Thyroid gland (tissue), 4 donors: ENCODE data around the gene BCL2. TPM values are rescaled to one million over a fixed set of nuclear protein-coding genes. Genes with fewer than 3 reads are reported as not detected.

Experiments used
- DNase-seq, 2 donors: peaks; one replicate each; pipeline ENCODE4 v3.0.0-alpha.2; 2019
- H3K27ac ChIP-seq, 3 donors: fragments of 200-600 bp; sonication (generic); 1 replicate in 2 of 3; 2 replicates in 1 of 3; pipeline ENCODE4 v1.5.1; 2016 to 2019; ENCODE audit warnings: mild to moderate bottlenecking in 1 of 3, moderate library complexity in 1 of 3
- H3K27me3 ChIP-seq: fragments of 200-600 bp; sonication (generic); one replicate; pipeline ENCODE4 v1.5.1; 2019
- H3K36me3 ChIP-seq, 2 donors: fragments of 200-600 bp; sonication (generic); one replicate each; pipeline ENCODE4 v1.5.1; 2016 to 2019
- H3K4me1 ChIP-seq, 2 donors: fragments of 200-600 bp; sonication (generic); one replicate each; pipeline ENCODE4 v1.5.1; 2017 to 2019
- H3K4me3 ChIP-seq, 3 donors: fragments of 200-600 bp; sonication (generic); replicated peaks in 1 of 3; 1 replicate in 2 of 3; 2 replicates in 1 of 3; pipeline ENCODE4 v1.5.1; 2016; ENCODE audit warnings: mild to moderate bottlenecking in 1 of 3
- H3K9me3 ChIP-seq: fragments of 200-600 bp; sonication (generic); one replicate; pipeline ENCODE4 v1.5.1; 2017
- CTCF ChIP-seq, 6 experiments: fragments of 200-600 bp in 3 of 6; fragments of 450-650 bp in 3 of 6; sonication (generic) in 3 of 6; IDR thresholded peaks; one replicate each; pipeline ENCODE4 v1.5.1; 2016 to 2019; ENCODE audit warnings: antibody characterized with exemption in 6 of 6, mild to moderate bottlenecking in 2 of 6, inconsistent platforms in 1 of 6, moderate library complexity in 1 of 6
- POLR2A ChIP-seq, 2 donors: fragments of 450-650 bp; IDR thresholded peaks; one replicate each; pipeline ENCODE4 v1.6.1; 2017; ENCODE audit warnings: antibody characterized with exemption in 2 of 2, mild to moderate bottlenecking in 2 of 2, moderate library complexity in 1 of 2
- WGBS, 2 donors: methylation state at CpG; one replicate each; pipeline ENCODE4 v1.1.5; 2017; 5-methylcytosine and 5-hydroxymethylcytosine counted together
- intact Hi-C: fragments of 100-400 bp; cut with DNase I; formaldehyde crosslinking; loops from one replicate; pipeline ENCODE4 v1.15.1; 2023
- total RNA-seq, 4 donors: library from RNA; depleted of rRNA; stranded (reverse); fragments of >200 nt; gene quantifications; one replicate each; pipeline ENCODE4 v1.2.3, GENCODE V29; 2016

The BCL2 gene
- total RNA-seq, 4 donors from 2014 or later = 108 to 163 (median 115) TPM

- WGBS, 2 donors = 93% methylated on average over 9 of the region's 9 CpGs
- DNase-seq = no peak
- Histone ChIP-seq H3K27ac (no peak overlapping the region), H3K4me3 (no peak overlapping the region), H3K9me3 (no peaks in the 10 kb centered on the region), H3K36me3 (peaks cover 0 to 5% of the 10 kb centered on the region in 2 donors), H3K27me3 (no peaks in the 10 kb centered on the region), H3K4me1 (peaks cover 20 to 25% of the 10 kb centered on the region in 2 donors)
- intact Hi-C loops = loop anchor here (10.0 kb wide), 1 partner anchor 306 kb away; no protein-coding TSS in a partner anchor
- TF ChIP-seq POLR2A (IDR thresholded peaks at IDR 0.05) (no peak), CTCF (IDR thresholded peaks at IDR 0.05) (no peak)
Measured at GRCh38 chr18:63128237-63128974, 191.2 kb downstream of the BCL2 start.

DNA sequence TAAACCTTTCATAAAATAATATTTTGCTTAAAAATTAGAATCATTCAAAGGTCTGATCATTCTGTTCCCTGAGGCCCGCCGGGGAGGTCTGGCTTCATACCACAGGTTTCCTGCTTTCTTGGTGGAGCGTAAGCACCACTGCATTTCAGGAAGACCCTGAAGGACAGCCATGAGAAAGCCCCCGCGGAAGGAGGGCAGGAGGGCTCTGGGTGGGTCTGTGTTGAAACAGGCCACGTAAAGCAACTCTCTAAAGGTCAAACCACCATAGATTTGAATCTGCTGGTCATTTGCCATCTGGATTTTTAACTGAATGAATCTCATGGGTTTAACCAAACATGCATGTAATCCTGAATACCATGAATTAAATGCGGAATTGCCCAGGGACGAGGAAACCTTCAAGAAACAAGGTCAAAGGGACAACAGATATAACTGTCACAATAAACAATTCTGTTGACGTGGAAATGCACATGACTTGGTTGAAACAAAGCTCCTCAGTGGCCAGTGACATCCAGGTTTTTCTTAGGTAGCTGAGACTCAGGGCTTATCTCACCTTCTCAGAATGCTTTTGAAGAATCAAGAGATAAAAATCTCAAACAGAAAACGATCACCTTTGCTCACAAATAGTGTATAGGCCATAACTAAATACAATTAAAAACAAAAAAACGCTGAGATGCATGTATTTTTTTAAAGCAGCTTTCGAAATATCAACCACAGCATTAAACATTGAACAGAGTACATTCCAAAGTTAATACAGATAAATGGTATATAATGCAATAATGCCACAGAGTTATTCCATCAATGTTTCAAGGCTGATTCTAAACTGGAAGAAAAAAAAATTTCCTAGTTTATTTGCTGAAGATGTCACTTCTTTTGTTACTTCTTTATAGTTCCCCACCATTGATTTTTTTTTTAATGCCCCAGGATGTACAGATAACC is 193.2 kb downstream of the BCL2 start:
- intact Hi-C loops = loop anchor here (10.0 kb wide), 1 partner anchor 308 kb away; no protein-coding TSS in a partner anchor
- no peaks in the 10 kb centered on the region for H3K9me3 ChIP-seq
- WGBS, 2 donors = 84 to 86% methylated on average over 12 of the region's 12 CpGs
- TF ChIP-seq POLR2A (IDR thresholded peaks at IDR 0.05) (no peak), CTCF (IDR thresholded peaks at IDR 0.05) (no peak)
- H3K27ac ChIP-seq = no peak overlapping the region
- no peak overlapping the region for H3K4me3 ChIP-seq
- no peak for DNase-seq
- peaks cover 3 to 5% of the 10 kb centered on the region in 2 donors for H3K4me1 ChIP-seq
- no peaks in the 10 kb centered on the region for H3K27me3 ChIP-seq
- peaks cover 0 to 5% of the 10 kb centered on the region in 2 donors for H3K36me3 ChIP-seq

DNA sequence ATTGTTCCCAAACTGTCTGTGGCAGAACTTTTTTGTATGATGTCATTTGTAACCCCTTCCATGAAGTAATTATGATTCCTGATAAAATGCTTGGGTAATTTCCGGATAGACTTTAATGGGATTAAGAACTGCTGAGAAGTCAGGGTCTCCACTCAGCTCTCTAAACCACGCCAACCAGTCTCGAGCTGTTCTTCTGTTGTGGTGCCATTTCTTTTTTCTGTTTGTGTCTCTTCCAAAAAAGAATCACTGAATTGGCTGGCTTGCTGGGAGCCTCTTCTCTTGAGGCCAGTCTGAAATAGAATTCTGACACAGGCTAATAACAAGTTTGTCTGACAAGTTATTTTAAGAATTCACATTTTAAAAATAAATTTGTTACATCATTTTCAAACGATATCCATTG is 198.9 kb downstream of the BCL2 start:
- 68 to 77% methylated on average over 4 of the region's 4 CpGs for WGBS, 2 donors
- TF ChIP-seq CTCF (IDR thresholded peaks at IDR 0.05) (no peak), POLR2A (IDR thresholded peaks at IDR 0.05) (no peak)
- H3K4me3 ChIP-seq = no peak overlapping the region
- no peaks in the 10 kb centered on the region for H3K36me3 ChIP-seq
- H3K27ac ChIP-seq = no peak overlapping the region
- H3K4me1 ChIP-seq = peaks cover 4 to 6% of the 10 kb centered on the region in 2 donors
- H3K27me3 ChIP-seq = no peaks in the 10 kb centered on the region
- DNase-seq = no peak
- intact Hi-C loops = loop anchor here (10.0 kb wide), 1 partner anchor 314 kb away; no protein-coding TSS in a partner anchor
- no peaks in the 10 kb centered on the region for H3K9me3 ChIP-seq

- no peak overlapping the region for H3K27ac ChIP-seq
- H3K36me3 ChIP-seq = no peaks in the 10 kb centered on the region
- WGBS, 2 donors = 18 to 23% methylated on average over 3 of the region's 3 CpGs
- intact Hi-C loops = loop anchor here (10.0 kb wide), 1 partner anchor 315 kb away; no protein-coding TSS in a partner anchor
- no peaks in the 10 kb centered on the region for H3K27me3 ChIP-seq
- peak; percentile 68 to 70 for DNase-seq
- H3K4me1 ChIP-seq = peaks cover 4 to 6% of the 10 kb centered on the region in 2 donors
- H3K4me3 ChIP-seq = no peak overlapping the region
- no peaks in the 10 kb centered on the region for H3K9me3 ChIP-seq
- TF ChIP-seq POLR2A (IDR thresholded peaks at IDR 0.05) (no peak), CTCF (IDR thresholded peaks at IDR 0.05) (peak in 4 of 6 experiments; percentile 43 to 70 (median 62))
Measured at GRCh38 chr18:63119647-63120046, 199.9 kb downstream of the BCL2 start.
